B cell (primary cell): ENCODE results near the gene TMEM222. TPM values are rescaled to one million over a fixed set of nuclear protein-coding genes. Genes with fewer than 3 reads are reported as not detected.

Source experiments
- ATAC-seq: fragments of 200-7000 bp; cut with Tn5 transposase; one replicate; pipeline ENCODE4 v1.10.0; 2021; ENCODE audit warnings: low read depth, mild to moderate bottlenecking, moderate number of reproducible peaks, moderate library complexity
- CTCF ChIA-PET: fragments of 350-600 bp; sonication (Branson Sonifier 250); formaldehyde crosslinking; loops from one replicate; lab custom pipeline; 2021; ENCODE audit warnings: antibody characterized with exemption, inconsistent platforms; lab: Charles Lee
- POLR2A ChIA-PET: fragments of 350-600 bp; sonication (Branson Sonifier 250); formaldehyde crosslinking; loops from one replicate; lab custom pipeline; 2021; ENCODE audit warnings: antibody characterized with exemption; lab: Charles Lee
- DNase-seq: peaks from one replicate; pipeline ENCODE4 v3.0.0; 2013
- H2AFZ ChIP-seq: 2 replicates; pipeline ENCODE4 v1.6.1; 2012; ENCODE audit warnings: mild to moderate bottlenecking, low read depth, low read length; ENCODE audit not compliant: insufficient read depth, poor library complexity, severe bottlenecking
- H3K27ac ChIP-seq, 2 donors: 1 replicate in 1 of 2; 2 replicates in 1 of 2; pipeline ENCODE4 v1.5.1; 2012 to 2013; ENCODE audit warnings: low read length in 2 of 2, mild to moderate bottlenecking in 2 of 2, moderate library complexity in 1 of 2
- H3K27me3 ChIP-seq, 4 experiments: fragments of 200-600 bp in 1 of 4; sonication (generic) in 1 of 4; replicated peaks in 1 of 4; 1 replicate in 2 of 4; 2 replicates in 2 of 4; pipeline versions ENCODE4 v1.6.1 to v1.7.0; 2013 to 2016; ENCODE audit warnings: low read length in 3 of 4, mild to moderate bottlenecking in 2 of 4, mixed read lengths in 1 of 4, moderate library complexity in 1 of 4; ENCODE audit not compliant: insufficient read depth in 4 of 4, control insufficient read depth in 3 of 4; ENCODE audit errors: control extremely low read depth in 1 of 4
- H3K36me3 ChIP-seq, 2 experiments: replicated peaks in 1 of 2; 1 replicate in 1 of 2; 2 replicates in 1 of 2; pipeline versions ENCODE4 v1.6.1 to v1.7.1; 2013; ENCODE audit warnings: low read length in 1 of 2; ENCODE audit not compliant: insufficient read depth in 2 of 2, control insufficient read depth in 1 of 2; ENCODE audit errors: control extremely low read depth in 1 of 2, extremely low read depth in 1 of 2
- H3K4me1 ChIP-seq, 2 donors: fragments of 200-600 bp in 1 of 2; sonication (generic) in 1 of 2; 1 replicate in 1 of 2; 2 replicates in 1 of 2; pipeline versions ENCODE4 v1.5.1 to v1.6.1; 2013 to 2017; ENCODE audit warnings: low read length in 2 of 2; ENCODE audit not compliant: control insufficient read depth in 2 of 2, insufficient read depth in 2 of 2
- H3K4me2 ChIP-seq: replicated peaks from 2 replicates; pipeline ENCODE3; 2012; ENCODE audit warnings: mild to moderate bottlenecking, low read depth, low read length; ENCODE audit not compliant: poor library complexity, severe bottlenecking
- H3K4me3 ChIP-seq, 5 experiments: fragments of 200-600 bp in 1 of 5; sonication (generic) in 1 of 5; 1 replicate in 3 of 5; 2 replicates in 2 of 5; pipeline versions ENCODE4 v1.5.1 to v1.7.0; 2011 to 2016; ENCODE audit warnings: low read length in 4 of 5, mild to moderate bottlenecking in 4 of 5, low read depth in 2 of 5, control low read depth in 1 of 5, moderate library complexity in 1 of 5; ENCODE audit not compliant: insufficient read depth in 1 of 5; ENCODE audit errors: control extremely low read depth in 1 of 5, extremely low read depth in 1 of 5
- H3K79me2 ChIP-seq: fragments of 200-600 bp; sonication (generic); one replicate; pipeline ENCODE4 v1.6.0; 2016; ENCODE audit warnings: low read length; ENCODE audit not compliant: control insufficient read depth, insufficient read depth
- H3K9ac ChIP-seq: fragments of 200-600 bp; sonication (generic); 2 replicates; pipeline ENCODE4 v1.6.1; 2017; ENCODE audit warnings: mild to moderate bottlenecking, low read length, moderate library complexity
- H3K9me3 ChIP-seq, 3 donors: one replicate each; pipeline versions ENCODE4 v1.6.1 to v1.7.1; 2013; ENCODE audit warnings: low read length in 2 of 3; ENCODE audit not compliant: control insufficient read depth in 2 of 3, insufficient read depth in 1 of 3; ENCODE audit errors: control extremely low read depth in 1 of 3
- H4K20me1 ChIP-seq: 2 replicates; pipeline ENCODE4 v1.6.0; 2012; ENCODE audit warnings: mild to moderate bottlenecking, low read length; ENCODE audit not compliant: insufficient read depth, control insufficient read depth, poor library complexity, severe bottlenecking
- H3K27ac Mint-ChIP-seq: one replicate; pipeline ENCODE4 v1.8.0; 2021; ENCODE audit warnings: mixed read lengths
- H3K27me3 Mint-ChIP-seq: one replicate; pipeline ENCODE4 v1.8.0; 2021; ENCODE audit warnings: mixed read lengths
- H3K4me1 Mint-ChIP-seq: one replicate; pipeline ENCODE4 v1.8.0; 2021; ENCODE audit warnings: mixed read lengths
- H3K4me3 Mint-ChIP-seq: one replicate; pipeline ENCODE4 v1.8.0; 2021; ENCODE audit warnings: mixed read lengths
- H3K9me3 Mint-ChIP-seq: one replicate; pipeline ENCODE4 v1.8.0; 2022; ENCODE audit warnings: mixed read lengths; ENCODE audit not compliant: insufficient read depth
- EZH2 ChIP-seq: IDR thresholded peaks from 2 replicates; pipeline ENCODE4 v1.6.1; 2012; ENCODE audit warnings: borderline replicate concordance, low read depth, mild to moderate bottlenecking, moderate library complexity, low read length; ENCODE audit not compliant: insufficient read depth, poor library complexity, severe bottlenecking
- WGBS: methylation state at CpG from one replicate; pipeline ENCODE4 v1.1.5; 2013; ENCODE audit warnings: missing lambda C conversion rate; ENCODE audit not compliant: insufficient coverage; 5-methylcytosine and 5-hydroxymethylcytosine counted together
- intact Hi-C: fragments of 100-400 bp; cut with micrococcal nuclease; formaldehyde crosslinking; loops from one replicate; pipeline ENCODE4 v1.10.0; 2022
- polyA plus RNA-seq: library from polyadenylated mRNA; depleted of rRNA; stranded (reverse); fragments of >200 nt; gene quantifications from 2 replicates; pipeline ENCODE4 v1.2.3, GENCODE V29; 2012
- total RNA-seq, 2 donors: library from RNA; stranded (reverse); fragments of 120-200 nt in 1 of 2; gene quantifications; 1 replicate in 1 of 2; 2 replicates in 1 of 2; pipeline versions ENCODE4 v1.2.3 to v1.2.4, GENCODE V29; 2013 to 2022
- TF ChIP-seq, protein P1 (sequence below): fragments of 200-600 bp; IDR thresholded peaks from one replicate; pipeline ENCODE4 v1.8.0; 2022; ENCODE audit warnings: antibody characterized with exemption, mild to moderate bottlenecking

TMEM222 gene
- total and polyA plus RNA-seq, 2 donors (not counting 1 experiment from before 2014, with no cell fraction given) = 44.2 to 80.9 TPM

DNA sequence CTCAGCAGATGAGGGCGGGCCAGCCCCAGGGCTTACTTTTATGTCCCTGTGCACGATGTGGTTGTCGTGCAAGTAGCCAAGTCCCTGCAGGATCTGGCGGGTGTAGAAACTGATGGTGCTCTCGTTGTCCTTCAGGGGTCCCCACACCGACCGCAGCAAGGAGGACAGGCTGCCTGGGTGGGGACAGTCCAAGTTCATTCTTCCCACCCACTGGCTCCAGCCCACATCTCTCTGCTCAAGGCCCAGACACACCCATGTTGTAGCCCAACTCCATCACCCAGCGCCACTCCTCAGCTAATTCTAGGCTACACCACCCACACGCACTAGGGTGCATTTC is 37.8 kb downstream of the TMEM222 start:
- peak overlapping the region; percentile 92 for H3K4me3 Mint-ChIP-seq
- Histone ChIP-seq H3K27me3 (no peaks in the 10 kb centered on the region), H4K20me1 (peaks cover 8% of the 10 kb centered on the region), H3K9ac (peak overlapping the region; percentile 69), H3K4me3 (peak overlapping the region; percentile 48 to 63 (median 57)), H3K4me2 (peak overlapping the region; percentile 96), H3K79me2 (no peaks in the 10 kb centered on the region), H3K27ac (no peak overlapping the region), H3K9me3 (no peaks in the 10 kb centered on the region), H3K36me3 (no peaks in the 10 kb centered on the region), H3K4me1 (peaks cover 38 to 58% of the 10 kb centered on the region in 2 donors), H2AFZ (peak overlapping the region; percentile 89)
- no peak for ATAC-seq
- no peaks in the 10 kb centered on the region for H3K27me3 Mint-ChIP-seq
- H3K27ac Mint-ChIP-seq = peak overlapping the region; percentile 70
- 52% methylated on average over 9 of the region's 9 CpGs for WGBS
- DNase-seq = no peak
- POLR2A ChIA-PET = interaction anchor here (0.9 kb wide), 1 partner anchor 11 kb away, joined by 3 read pairs; no protein-coding TSS in a partner anchor
- no peak for TF ChIP-seq EZH2
- TF ChIP-seq, protein P1, sequence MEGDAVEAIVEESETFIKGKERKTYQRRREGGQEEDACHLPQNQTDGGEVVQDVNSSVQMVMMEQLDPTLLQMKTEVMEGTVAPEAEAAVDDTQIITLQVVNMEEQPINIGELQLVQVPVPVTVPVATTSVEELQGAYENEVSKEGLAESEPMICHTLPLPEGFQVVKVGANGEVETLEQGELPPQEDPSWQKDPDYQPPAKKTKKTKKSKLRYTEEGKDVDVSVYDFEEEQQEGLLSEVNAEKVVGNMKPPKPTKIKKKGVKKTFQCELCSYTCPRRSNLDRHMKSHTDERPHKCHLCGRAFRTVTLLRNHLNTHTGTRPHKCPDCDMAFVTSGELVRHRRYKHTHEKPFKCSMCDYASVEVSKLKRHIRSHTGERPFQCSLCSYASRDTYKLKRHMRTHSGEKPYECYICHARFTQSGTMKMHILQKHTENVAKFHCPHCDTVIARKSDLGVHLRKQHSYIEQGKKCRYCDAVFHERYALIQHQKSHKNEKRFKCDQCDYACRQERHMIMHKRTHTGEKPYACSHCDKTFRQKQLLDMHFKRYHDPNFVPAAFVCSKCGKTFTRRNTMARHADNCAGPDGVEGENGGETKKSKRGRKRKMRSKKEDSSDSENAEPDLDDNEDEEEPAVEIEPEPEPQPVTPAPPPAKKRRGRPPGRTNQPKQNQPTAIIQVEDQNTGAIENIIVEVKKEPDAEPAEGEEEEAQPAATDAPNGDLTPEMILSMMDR = no peak
- H3K4me1 Mint-ChIP-seq = peaks cover 56% of the 10 kb centered on the region
- CTCF ChIA-PET = interaction anchor here (0.5 to 11.1 kb wide), 8 partner anchors 9 to 1051 kb away, joined by 3 to 135 read pairs (median 29); partner anchors contain the start of genes CD164L2, GPR3, MAP3K6 and SYTL1
- H3K9me3 Mint-ChIP-seq = no peaks in the 10 kb centered on the region
- intact Hi-C loops = no loop called here

DNA sequence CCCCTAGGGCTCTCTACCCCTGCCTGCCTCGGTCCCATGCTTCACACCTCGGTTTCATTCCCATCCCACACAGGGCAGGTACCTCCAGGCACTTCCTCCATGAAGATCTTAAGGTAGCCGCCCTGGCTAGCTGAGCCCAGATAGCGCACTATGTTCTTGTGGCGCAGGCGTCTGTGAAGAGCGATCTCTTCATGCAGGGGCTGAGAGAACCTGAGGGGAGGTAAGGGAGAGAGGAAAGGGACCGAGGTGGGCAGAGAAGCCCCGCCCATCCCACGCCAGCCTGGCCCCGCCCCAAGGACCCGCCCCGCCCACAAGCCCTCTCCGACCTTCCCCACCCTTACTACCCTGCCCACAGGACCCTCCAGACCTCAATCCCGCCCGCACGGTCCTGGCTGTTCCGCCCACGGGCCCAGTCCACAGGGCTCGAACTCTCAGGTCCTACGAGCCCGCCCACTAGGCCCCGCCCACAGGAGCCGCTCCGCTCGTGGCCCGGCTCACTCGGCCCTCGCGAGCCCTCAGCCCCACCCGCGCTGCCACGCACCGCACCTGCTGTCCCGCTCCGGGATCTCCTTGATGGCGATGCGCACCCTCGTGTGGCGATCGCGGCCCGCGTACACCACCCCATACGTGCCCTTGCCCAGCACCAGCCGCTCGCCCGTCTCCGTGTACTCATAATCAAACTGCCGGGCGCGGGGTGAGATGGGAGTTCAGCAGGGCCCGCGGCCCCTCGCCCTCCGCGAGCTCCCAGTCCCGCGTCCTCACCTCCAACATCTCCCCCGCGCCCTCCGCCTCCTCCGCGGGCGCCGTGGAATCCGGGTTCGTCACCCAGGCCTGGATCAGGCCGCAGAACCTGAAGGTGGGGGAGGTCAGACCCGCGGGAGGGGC is 38.4 kb downstream of the TMEM222 start:
- no peaks in the 10 kb centered on the region for H3K27me3 Mint-ChIP-seq
- no peaks in the 10 kb centered on the region for H3K79me2 ChIP-seq
- ATAC-seq = peak; percentile 42
- H3K27ac ChIP-seq = no peak overlapping the region
- H2AFZ ChIP-seq = peak overlapping the region; percentile 89
- no peaks in the 10 kb centered on the region for H3K27me3 ChIP-seq
- intact Hi-C loops = no loop called here
- no peaks in the 10 kb centered on the region for H3K36me3 ChIP-seq
- H3K4me3 ChIP-seq = peak overlapping the region; percentile 48 to 63 (median 57)
- H3K27ac Mint-ChIP-seq = peak overlapping the region; percentile 70
- TF ChIP-seq EZH2 = no peak
- TF ChIP-seq, protein P1 = no peak
- peaks cover 8% of the 10 kb centered on the region for H4K20me1 ChIP-seq
- WGBS = 10% methylated on average over 52 of the region's 71 CpGs
- no peaks in the 10 kb centered on the region for H3K9me3 ChIP-seq
- peak overlapping the region; percentile 69 for H3K9ac ChIP-seq
- POLR2A ChIA-PET = interaction anchor here (0.9 kb wide), 1 partner anchor 12 kb away, joined by 3 read pairs; no protein-coding TSS in a partner anchor
- CTCF ChIA-PET = interaction anchor here (0.5 to 11.1 kb wide), 9 partner anchors 19 to 1052 kb away, joined by 3 to 135 read pairs (median 6); partner anchors contain the start of genes CD164L2, GPR3 and SYTL1
- H3K4me1 ChIP-seq = peaks cover 44 to 61% of the 10 kb centered on the region in 2 donors
- no peaks in the 10 kb centered on the region for H3K9me3 Mint-ChIP-seq
- H3K4me3 Mint-ChIP-seq = peak overlapping the region; percentile 92
- peak; percentile 78 for DNase-seq
- peaks cover 60% of the 10 kb centered on the region for H3K4me1 Mint-ChIP-seq
- peak overlapping the region; percentile 96 for H3K4me2 ChIP-seq
